ENCODE data around the gene STEAP2.

GRCh38 chr7:90176195-90176594 is 35.3 kb upstream of the STEAP2 start:
- no peak for TF ChIP-seq CTCF (conservative IDR thresholded peaks at IDR 0.05; ENCODE audit: low read depth, low read length)
- TF ChIP-seq RAD21 (IDR thresholded peaks at IDR 0.05; ENCODE audit: low read length), result no peak
- TF ChIP-seq RCOR1 (IDR thresholded peaks at IDR 0.05; ENCODE audit: insufficient replicate concordance, low read length), result no peak
- TF ChIP-seq POLR2A (IDR thresholded peaks at IDR 0.05; ENCODE audit: low read depth, low read length), result no peak

Data from IMR-90 (cell line).